K562 (cell line): ENCODE results near the gene ZFYVE21. TPM values are rescaled to one million over a fixed set of nuclear protein-coding genes. Genes with fewer than 3 reads are reported as not detected.

Experiments used
- ATAC-seq: fragments of 200-7000 bp; cut with Tn5 transposase; 3 replicates; pipeline ENCODE4 v1.9.1; 2020; ENCODE audit warnings: moderate library complexity
- BruUV-seq: library from RNA; stranded (reverse); fragments of 400-500 nt; replicated peaks from 2 replicates; lab custom pipeline; 2021; lab: Mats Ljungman, UMichigan
- CTCF ChIA-PET: fragments of 300-600 bp; formaldehyde crosslinking; extraction: SDS; loops from one replicate; lab custom pipeline; 2021; ENCODE audit warnings: low intra/inter-chr PET ratio; lab: Yijun Ruan, JAX
- POLR2A ChIA-PET: fragments of 300-600, 350-650 bp; sonication (Branson Sonifier 250); formaldehyde crosslinking; extraction: SDS; loops from one replicate; lab custom pipeline; 2021; ENCODE audit warnings: antibody characterized with exemption, inconsistent platforms; lab: Yijun Ruan, JAX
- DNase-seq, 4 experiments: peaks; one replicate each; pipeline versions ENCODE4 v3.0.0 to v3.0.0-alpha.2; 2011 to 2018; ENCODE audit warnings: low spot score in 3 of 4, mixed read lengths in 3 of 4; ENCODE audit errors: extremely low read depth in 1 of 4
- FAIRE-seq: peaks from 2 replicates; lab custom pipeline; 2011; peaks lifted over from hg19 to GRCh38; lab: Jason Lieb, UNC
- H2AFZ ChIP-seq: 2 replicates; pipeline ENCODE4 v1.6.0; 2011; ENCODE audit warnings: low read depth, low read length, control low read depth, inconsistent platforms
- H3K27ac ChIP-seq: fragments of 200-600 bp; 3 replicates; pipeline ENCODE4 v1.8.0; 2011; ENCODE audit warnings: low read depth, mild to moderate bottlenecking, control low read depth, inconsistent platforms, low read length, moderate library complexity, mixed read lengths; ENCODE audit errors: extremely low read depth
- H3K27me3 ChIP-seq, 2 experiments: fragments of 300-600 bp in 1 of 2; 2 replicates in 1 of 2; 3 replicates in 1 of 2; pipeline versions ENCODE4 v1.6.0 to v1.8.0; 2011; ENCODE audit warnings: inconsistent platforms in 2 of 2, low read length in 2 of 2, mild to moderate bottlenecking in 1 of 2, mixed read lengths in 1 of 2, moderate library complexity in 1 of 2; ENCODE audit not compliant: control insufficient read depth in 2 of 2, insufficient read depth in 2 of 2
- H3K36me3 ChIP-seq: fragments of 300-600 bp; 3 replicates; pipeline ENCODE4 v1.8.0; 2011; ENCODE audit warnings: mild to moderate bottlenecking, low read length, inconsistent platforms; ENCODE audit not compliant: control insufficient read depth, insufficient read depth
- H3K4me1 ChIP-seq, 2 experiments: fragments of 200-600 bp in 1 of 2; replicated peaks in 1 of 2; 2 replicates in 1 of 2; 3 replicates in 1 of 2; pipeline versions ENCODE4 v1.5.1 to v1.8.0; 2011; ENCODE audit warnings: inconsistent platforms in 2 of 2, low read length in 2 of 2, mild to moderate bottlenecking in 1 of 2, mixed read lengths in 1 of 2, moderate library complexity in 1 of 2; ENCODE audit not compliant: control insufficient read depth in 2 of 2, insufficient read depth in 2 of 2
- H3K4me2 ChIP-seq: 2 replicates; pipeline ENCODE4 v1.6.1; 2011; ENCODE audit warnings: low read length, control low read depth, inconsistent platforms, mixed read lengths; ENCODE audit not compliant: insufficient read depth
- H3K4me3 ChIP-seq: fragments of 200-600 bp; sonication (generic), shearing (Covaris generic); 2 replicates; pipeline ENCODE4 v1.5.1; 2016; ENCODE audit warnings: control low read depth, inconsistent platforms
- H3K79me2 ChIP-seq: fragments of 200-600 bp; 3 replicates; pipeline ENCODE4 v1.8.0; 2011; ENCODE audit warnings: low read length, inconsistent platforms; ENCODE audit not compliant: control insufficient read depth, insufficient read depth
- H3K9ac ChIP-seq, 2 experiments: 2 replicates each; pipeline versions ENCODE4 v1.6.0 to v1.6.1; 2011; ENCODE audit warnings: low read depth in 2 of 2, low read length in 2 of 2, control low read depth in 1 of 2, inconsistent platforms in 1 of 2, mild to moderate bottlenecking in 1 of 2, mixed read lengths in 1 of 2; ENCODE audit not compliant: insufficient read depth in 1 of 2
- H3K9me1 ChIP-seq: one replicate; pipeline ENCODE4 v1.6.0; 2011; ENCODE audit warnings: inconsistent platforms, mild to moderate bottlenecking, low read length, moderate library complexity; ENCODE audit not compliant: control insufficient read depth, insufficient read depth
- H3K9me3 ChIP-seq: replicated peaks from 2 replicates; pipeline ENCODE4 v1.5.1; 2011; ENCODE audit warnings: low read depth, low read length, inconsistent platforms; ENCODE audit not compliant: control insufficient read depth, insufficient read depth
- H4K20me1 ChIP-seq: replicated peaks from 2 replicates; pipeline ENCODE4 v1.6.1; 2011; ENCODE audit warnings: low read length, inconsistent platforms, mixed read lengths; ENCODE audit not compliant: control insufficient read depth, insufficient read depth
- GTF2E2 ChIP-seq: fragments of 200-800 bp; sonication (Bioruptor generic); IDR thresholded peaks from 2 replicates; pipeline ENCODE4 v1.6.1; 2016; ENCODE audit warnings: missing genetic modification characterization, missing compliant biosample characterization
- HMG20A ChIP-seq: fragments of 450-650 bp; formaldehyde crosslinking; conservative IDR thresholded peaks from 2 replicates; pipeline ENCODE4 v1.4.0; 2020; ENCODE audit warnings: mild to moderate bottlenecking, mixed read lengths
- NR2C1 ChIP-seq, 2 experiments: fragments of 450-650 bp; IDR thresholded peaks; 2 replicates each; pipeline ENCODE4 v1.6.1; 2017; ENCODE audit warnings: mild to moderate bottlenecking in 2 of 2, antibody characterized with exemption in 1 of 2, inconsistent platforms in 1 of 2, missing compliant biosample characterization in 1 of 2, missing genetic modification characterization in 1 of 2
- PTTG1 ChIP-seq: fragments of 450-650 bp; IDR thresholded peaks from 2 replicates; pipeline ENCODE4 v1.6.1; 2016; ENCODE audit warnings: low read depth, mild to moderate bottlenecking, missing genetic modification characterization, missing compliant biosample characterization
- ZNF639 ChIP-seq, 2 experiments: fragments of 200-800 bp in 1 of 2; sonication (Bioruptor generic) in 1 of 2; sonication (generic) in 1 of 2; formaldehyde crosslinking in 1 of 2; IDR thresholded peaks in 1 of 2; conservative IDR thresholded peaks in 1 of 2; 2 replicates each; pipeline versions ENCODE4 v1.5.0 to v1.6.1; 2016 to 2020; ENCODE audit warnings: missing compliant biosample characterization in 1 of 2, missing genetic modification characterization in 1 of 2, missing genetic modification reagents in 1 of 2
- WGBS: fragments of 100-300 bp; shearing (Covaris generic); methylation state at CpG from one replicate; pipeline ENCODE4 v1.1.6; 2016; ENCODE audit warnings: low coverage, mixed read lengths; ENCODE audit not compliant: insufficient coverage; ENCODE audit errors: missing lambda C conversion rate; 5-methylcytosine and 5-hydroxymethylcytosine counted together
- in situ Hi-C: fragments of 300-500 bp; cut with MboI; formaldehyde crosslinking; loops from 4 replicates; pipeline ENCODE4 v1.15.0; 2018; ENCODE audit warnings: inconsistent platforms, mixed read lengths
- intact Hi-C: fragments of 100-400 bp; cut with micrococcal nuclease; formaldehyde crosslinking; loops from 2 replicates; pipeline ENCODE4 v1.14.2; 2022
- polyA plus RNA-seq, 8 experiments: library from polyadenylated mRNA; depleted of rRNA in 4 of 8; stranded (reverse) in 5 of 8; unstranded in 3 of 8; fragments of >200 nt; fragmentation: Nextera tagmentation in 2 of 8; fragmentation: Illumina TruSeq in 1 of 8; extraction: Ambion mirVana in 2 of 8; extraction: Trizol in 1 of 8; gene quantifications; 2 replicates each; pipeline versions ENCODE4 v1.2.1 to v1.2.3, GENCODE V29; 2011 to 2014; ENCODE audit warnings: inconsistent platforms in 1 of 8, missing spikeins in 1 of 8
- total RNA-seq, 7 experiments: library from RNA; depleted of rRNA in 6 of 7; stranded (reverse); fragments of >200 nt in 6 of 7; fragmentation: Illumina TruSeq in 2 of 7; extraction: Trizol in 2 of 7; gene quantifications; 2 replicates each; pipeline versions ENCODE4 v1.2.1 to v1.2.3, GENCODE V29; 2011 to 2021; ENCODE audit warnings: low replicate concordance in 1 of 7

ZFYVE21 gene
- total and polyA plus RNA-seq, 9 of the 15 experiments (the other 6 are each of a cell fraction or from before 2014, with no cell fraction given), result 0.90 to 23.1 (median 15.6) TPM

DNA sequence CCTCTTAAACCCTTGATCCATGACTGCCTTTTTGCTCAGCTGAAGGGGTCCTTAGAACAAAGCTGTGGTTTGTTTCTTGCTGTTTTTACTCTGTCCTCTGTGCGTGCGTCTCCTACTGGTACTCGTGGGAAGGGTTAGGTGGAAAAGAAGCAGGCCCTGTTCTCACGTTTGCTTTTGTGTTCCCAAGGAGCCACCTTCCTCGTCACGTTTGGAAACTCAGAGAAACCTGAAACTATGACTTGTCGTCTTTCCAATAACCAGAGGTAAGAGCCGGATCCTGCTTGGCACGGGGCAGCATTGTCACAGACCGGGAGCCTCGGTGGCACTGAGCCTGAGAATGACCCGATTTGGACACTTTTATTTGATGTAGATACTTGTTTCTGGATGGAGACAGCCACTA lies 13.1 kb downstream of the ZFYVE21 start:
- DNase-seq, result no peak
- no peak for ATAC-seq
- CTCF ChIA-PET, result no interaction called here
- FAIRE-seq, result no peak
- intact Hi-C loops, result no loop called here
- POLR2A ChIA-PET, result no interaction called here
- BruUV-seq, result no TSS peak
- Histone ChIP-seq H3K4me3 (no peak overlapping the region), H3K9me1 (no peaks in the 10 kb centered on the region), H3K9me3 (no peaks in the 10 kb centered on the region)
- no peak for TF ChIP-seq ZNF639 (CRISPR knock-in tag; conservative IDR thresholded peaks at IDR 0.05 in 1 of 2, IDR thresholded peaks at IDR 0.05 in 1 of 2)
- no peak for TF ChIP-seq PTTG1
- TF ChIP-seq NR2C1 (IDR thresholded peaks at IDR 0.05), result no peak
- TF ChIP-seq NR2C1 (tag; IDR thresholded peaks at IDR 0.05), result no peak
- TF ChIP-seq GTF2E2 (tag), result no peak
- TF ChIP-seq HMG20A (CRISPR knock-in tag), result no peak
- TF ChIP-seq, all 486 proteins: peak for 0
- in situ Hi-C loops, result no loop called here
- H4K20me1 ChIP-seq, result no peaks in the 10 kb centered on the region
- 77% methylated on average over 8 of the region's 12 CpGs for WGBS
- H3K27me3 ChIP-seq, result no peaks in the 10 kb centered on the region
- peaks cover 15% of the 10 kb centered on the region for H3K79me2 ChIP-seq
- peaks cover 67% of the 10 kb centered on the region; the same call in 2 of the 3 replicates for H3K36me3 ChIP-seq
- no peak overlapping the region for H3K9ac ChIP-seq
- H2AFZ ChIP-seq, result no peak overlapping the region
- H3K4me2 ChIP-seq, result no peak overlapping the region
- H3K4me1 ChIP-seq, result peaks cover 10 to 58% of the 10 kb centered on the region in 2 experiments; a peak in 4 of 5 replicates
- H3K27ac ChIP-seq, result no peak overlapping the region
